Measurements from ENCODE around the gene UBE3D.
A peak's percentile ranks its signal among the peaks of the same experiment; 100 is the strongest.

The UBE3D gene

GRCh38 chr6:82882363-82883023 is 183.1 kb downstream of the UBE3D start:
- TF ChIP-seq CTCF (IDR thresholded peaks at IDR 0.05; ENCODE audit: low read depth, low read length, missing control alignments), result no peak
- DNase-seq (ENCODE audit: extremely low read depth, low read depth), result no peak
- H3K4me3 ChIP-seq (replicated peaks; ENCODE audit: low read depth, low read length), result no peak overlapping the region

DNA sequence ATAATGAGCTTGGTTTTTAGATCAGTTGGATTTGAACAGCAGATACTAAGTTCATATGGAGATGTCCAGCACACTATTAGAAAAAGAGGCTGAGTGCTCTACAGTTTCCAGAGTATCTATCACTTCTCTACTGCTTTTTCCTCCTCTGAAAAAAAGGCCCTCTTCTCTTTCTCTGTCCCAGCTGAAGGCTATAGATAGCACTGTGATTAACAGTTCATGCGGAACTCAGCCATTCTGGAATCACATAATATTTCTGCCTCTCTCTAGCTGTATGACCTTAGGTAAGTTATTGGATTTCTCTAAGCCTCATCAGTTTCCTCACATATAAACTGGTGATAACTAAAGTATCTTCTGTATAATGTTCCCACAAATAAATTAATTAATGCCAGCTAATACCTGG is 184.1 kb downstream of the UBE3D start:
- no peak for TF ChIP-seq CTCF (IDR thresholded peaks at IDR 0.05; ENCODE audit: low read depth, low read length, missing control alignments)
- H3K4me3 ChIP-seq (replicated peaks; ENCODE audit: low read depth, low read length), result no peak overlapping the region
- DNase-seq (ENCODE audit: extremely low read depth, low read depth), result no peak

DNA sequence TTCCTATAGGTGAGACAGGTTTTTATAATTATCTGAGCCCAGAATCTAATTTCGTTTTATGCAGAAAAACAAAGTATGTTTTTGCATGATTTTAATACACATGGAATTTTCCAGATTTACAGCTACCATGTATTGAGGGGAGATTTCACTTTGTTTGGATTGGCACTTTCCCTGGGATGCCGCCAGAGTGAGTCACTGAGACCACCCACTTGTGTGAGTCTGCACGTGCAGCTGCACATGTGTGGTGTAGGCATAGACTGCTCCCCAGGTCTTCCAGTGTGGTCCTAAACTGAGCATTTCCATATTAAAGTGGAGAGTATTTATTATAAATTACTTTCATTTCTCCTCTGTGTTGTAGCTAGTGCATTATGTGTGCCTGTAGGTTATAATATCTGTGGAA is 186.8 kb downstream of the UBE3D start:
- TF ChIP-seq CTCF (IDR thresholded peaks at IDR 0.05; ENCODE audit: low read depth, low read length, missing control alignments), result no peak
- DNase-seq (ENCODE audit: extremely low read depth, low read depth), result peak; percentile 36

GRCh38 chr6:82877213-82878195 is 188.1 kb downstream of the UBE3D start:
- no peak overlapping the region for H3K4me3 ChIP-seq (replicated peaks; ENCODE audit: low read depth, low read length)
- peak; percentile 31 for DNase-seq (ENCODE audit: extremely low read depth, low read depth)
- no peak for TF ChIP-seq CTCF (IDR thresholded peaks at IDR 0.05; ENCODE audit: low read depth, low read length, missing control alignments)

More for the DNA sequence above, 186.8 kb downstream of the UBE3D start:
- no peak overlapping the region for H3K4me3 ChIP-seq (replicated peaks; ENCODE audit: low read depth, low read length)

GRCh38 chr6:82875573-82876185 is 190.0 kb downstream of the UBE3D start:
- H3K4me3 ChIP-seq (replicated peaks; ENCODE audit: low read depth, low read length), result no peak overlapping the region
- peak; percentile 73 for DNase-seq (ENCODE audit: extremely low read depth, low read depth)
- no peak for TF ChIP-seq CTCF (IDR thresholded peaks at IDR 0.05; ENCODE audit: low read depth, low read length, missing control alignments)

- no peak for DNase-seq (ENCODE audit: extremely low read depth, low read depth)
- H3K4me3 ChIP-seq (replicated peaks; ENCODE audit: low read depth, low read length), result no peak overlapping the region
- TF ChIP-seq CTCF (IDR thresholded peaks at IDR 0.05; ENCODE audit: low read depth, low read length, missing control alignments), result no peak
These were observed 190.8 kb downstream of the UBE3D start for GRCh38 chr6:82874867-82875266.
